Measurements from ENCODE around the gene PCSK9.

PCSK9 gene

GRCh38 chr1:55038974-55039341, 390 bp upstream of the PCSK9 start:
- TF ChIP-seq ZFX (IDR thresholded peaks at IDR 0.05; ENCODE audit: borderline replicate concordance) = no peak
- TF ChIP-seq CTCF (IDR thresholded peaks at IDR 0.05) = no peak
- no peak overlapping the region for H3K27ac ChIP-seq

- TF ChIP-seq CTCF (IDR thresholded peaks at IDR 0.05) = no peak
- no peak for TF ChIP-seq ZFX (IDR thresholded peaks at IDR 0.05; ENCODE audit: borderline replicate concordance)
- H3K27ac ChIP-seq = no peak overlapping the region
These were observed 960 bp downstream of the PCSK9 start for GRCh38 chr1:55040083-55040932.

- H3K27ac ChIP-seq = no peak overlapping the region
- TF ChIP-seq ZFX (IDR thresholded peaks at IDR 0.05; ENCODE audit: borderline replicate concordance) (no peak), CTCF (IDR thresholded peaks at IDR 0.05) (no peak)
These were observed 1.7 kb downstream of the PCSK9 start for GRCh38 chr1:55040933-55041494.

- no peak for TF ChIP-seq CTCF (IDR thresholded peaks at IDR 0.05)
- no peak for TF ChIP-seq ZFX (IDR thresholded peaks at IDR 0.05; ENCODE audit: borderline replicate concordance)
- no peak overlapping the region for H3K27ac ChIP-seq
These were observed 2.3 kb downstream of the PCSK9 start for GRCh38 chr1:55041613-55042012.

GRCh38 chr1:55043011-55043410, 3.7 kb downstream of the PCSK9 start:
- no peak for TF ChIP-seq CTCF (IDR thresholded peaks at IDR 0.05)
- no peak for TF ChIP-seq ZFX (IDR thresholded peaks at IDR 0.05; ENCODE audit: borderline replicate concordance)
- no peak overlapping the region for H3K27ac ChIP-seq

- TF ChIP-seq CTCF (IDR thresholded peaks at IDR 0.05) = no peak
- TF ChIP-seq ZFX (IDR thresholded peaks at IDR 0.05; ENCODE audit: borderline replicate concordance) = no peak
- no peak overlapping the region for H3K27ac ChIP-seq
These were observed 4.4 kb downstream of the PCSK9 start for GRCh38 chr1:55043726-55044125.

Data from 22Rv1 (cell line).